ENCODE results near the gene PTS.

PTS gene

DNA sequence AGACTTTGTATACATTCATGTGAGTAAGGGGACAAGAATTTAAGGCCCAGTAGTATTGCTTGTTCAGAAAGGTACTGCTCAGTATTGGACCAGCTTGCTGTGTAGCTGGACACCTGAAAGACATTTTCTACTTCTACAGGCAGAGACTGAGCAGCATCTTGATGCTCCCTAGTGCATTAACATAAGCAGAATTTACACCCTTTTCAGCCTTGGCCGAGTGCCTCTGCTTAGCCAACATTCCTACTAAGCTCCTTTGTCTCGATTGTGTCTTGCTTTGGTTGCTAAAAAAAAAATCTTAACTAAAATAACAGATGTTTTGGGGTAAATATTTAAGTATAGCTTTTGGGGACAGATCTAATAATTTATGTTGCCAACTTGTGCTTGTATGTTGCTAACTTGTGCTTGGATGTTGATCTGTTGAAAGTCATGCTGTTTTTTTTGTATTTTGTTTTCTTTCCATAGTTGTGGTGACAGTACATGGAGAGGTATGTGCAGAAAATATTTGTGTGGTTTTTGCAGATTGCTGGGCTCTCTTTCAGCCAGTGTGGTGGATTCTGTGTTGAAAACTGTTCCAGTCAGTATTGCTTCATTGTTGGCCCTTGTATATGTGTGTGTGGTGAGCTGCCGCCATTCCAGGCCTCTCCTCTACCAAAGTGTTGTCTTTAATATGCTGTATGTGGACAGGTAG lies 3.7 kb downstream of the PTS start:
- Histone ChIP-seq H3K9me3 (no peaks in the 10 kb centered on the region), H3K4me1 (peaks cover 2% of the 10 kb centered on the region; the same call in 1 of the 2 replicates), H3K4me3 (ENCODE audit: low read depth, low read length) (no peak overlapping the region), H3K27me3 (no peaks in the 10 kb centered on the region), H3K36me3 (peaks cover 28% of the 10 kb centered on the region)
- TF ChIP-seq CTCF (IDR thresholded peaks at IDR 0.05; ENCODE audit: low read depth, low read length) = no peak
- no peak for DNase-seq

DNA sequence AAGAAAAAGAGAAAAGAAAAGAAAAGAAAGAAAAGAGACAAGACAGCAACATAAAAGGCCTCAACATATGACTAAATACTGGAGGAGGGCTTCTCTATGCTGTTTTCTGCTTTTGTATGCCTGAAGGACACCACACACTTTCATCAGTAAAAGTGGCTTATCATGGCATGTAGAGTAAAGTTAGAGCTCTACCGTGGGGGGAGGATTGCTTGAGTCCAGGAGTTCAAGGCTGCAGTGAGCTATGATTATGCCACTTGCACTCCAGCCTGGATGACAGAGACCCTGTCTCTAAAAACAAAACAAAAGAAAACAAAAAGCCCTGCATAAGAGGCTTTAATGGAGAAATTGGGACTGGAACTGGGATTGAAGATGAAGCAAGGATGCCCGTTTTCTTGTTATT lies 5.7 kb downstream of the PTS start:
- DNase-seq = no peak
- no peaks in the 10 kb centered on the region for H3K9me3 ChIP-seq
- H3K36me3 ChIP-seq = peaks cover 47% of the 10 kb centered on the region
- no peak for TF ChIP-seq CTCF (IDR thresholded peaks at IDR 0.05; ENCODE audit: low read depth, low read length)
- H3K4me1 ChIP-seq = peaks cover 2% of the 10 kb centered on the region; the same call in 1 of the 2 replicates
- no peak overlapping the region for H3K4me3 ChIP-seq (ENCODE audit: low read depth, low read length)
- no peaks in the 10 kb centered on the region for H3K27me3 ChIP-seq

DNA sequence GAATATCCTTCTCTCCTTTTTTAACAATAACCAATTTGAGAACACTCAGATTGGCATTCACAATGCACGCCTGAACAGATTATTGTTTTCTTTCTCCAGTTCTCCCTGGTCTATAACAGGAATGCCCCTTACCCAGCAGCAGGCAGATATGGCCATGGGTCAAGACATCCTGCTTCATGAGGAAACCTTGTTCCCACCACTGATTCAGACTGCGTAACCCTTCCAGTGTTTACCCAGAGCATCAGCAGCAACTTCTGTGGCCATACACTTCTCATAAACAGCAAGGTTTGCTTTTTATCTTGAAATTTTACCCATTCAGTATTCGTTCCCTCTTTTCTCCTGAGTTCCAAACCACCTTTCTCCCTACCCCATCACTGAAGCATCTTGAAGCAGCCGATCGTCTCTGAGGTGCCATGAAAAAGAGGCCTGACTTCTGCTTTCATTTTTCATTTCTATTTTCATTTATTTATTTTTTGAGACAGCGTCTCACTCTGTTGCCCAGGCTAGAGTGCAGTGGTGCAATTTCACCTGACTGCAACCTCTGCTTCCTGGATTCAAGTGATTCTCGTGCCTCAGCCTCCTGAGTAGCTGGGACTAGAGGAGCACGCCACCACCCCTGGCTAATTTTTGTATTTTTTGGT lies 9.6 kb downstream of the PTS start:
- TF ChIP-seq CTCF (IDR thresholded peaks at IDR 0.05; ENCODE audit: low read depth, low read length) = no peak
- Histone ChIP-seq H3K4me1 (no peaks in the 10 kb centered on the region), H3K9me3 (no peaks in the 10 kb centered on the region), H3K36me3 (peaks cover 35% of the 10 kb centered on the region), H3K4me3 (ENCODE audit: low read depth, low read length) (no peak overlapping the region), H3K27me3 (no peaks in the 10 kb centered on the region)
- DNase-seq = no peak

DNA sequence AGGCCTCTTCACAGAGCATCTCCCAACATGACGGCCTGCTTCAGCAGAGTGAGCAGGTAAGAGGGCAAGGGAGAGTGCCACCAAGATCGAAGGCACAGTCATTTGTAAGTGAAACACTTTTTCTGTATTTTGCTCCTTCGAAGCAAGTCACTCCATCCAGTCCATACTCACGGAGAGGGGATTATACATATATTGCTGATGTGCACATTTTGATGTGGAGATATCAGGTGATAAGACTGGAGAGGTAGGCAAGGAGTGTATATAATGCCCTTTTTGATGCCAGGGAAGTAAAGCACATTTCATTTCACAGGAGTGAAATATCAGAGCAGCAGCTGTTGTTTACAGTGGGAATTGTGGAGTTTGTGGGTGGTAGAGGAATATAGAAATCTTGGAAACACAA lies 11.2 kb downstream of the PTS start:
- peaks cover 35% of the 10 kb centered on the region for H3K36me3 ChIP-seq
- H3K4me3 ChIP-seq (ENCODE audit: low read depth, low read length) = no peak overlapping the region
- H3K9me3 ChIP-seq = no peaks in the 10 kb centered on the region
- H3K4me1 ChIP-seq = no peaks in the 10 kb centered on the region
- no peaks in the 10 kb centered on the region for H3K27me3 ChIP-seq
- DNase-seq = no peak
- no peak for TF ChIP-seq CTCF (IDR thresholded peaks at IDR 0.05; ENCODE audit: low read depth, low read length)

GRCh38 chr11:112238041-112238440 lies 11.8 kb downstream of the PTS start:
- no peaks in the 10 kb centered on the region for H3K9me3 ChIP-seq
- DNase-seq = no peak
- TF ChIP-seq CTCF (IDR thresholded peaks at IDR 0.05; ENCODE audit: low read depth, low read length) = no peak
- H3K36me3 ChIP-seq = peaks cover 35% of the 10 kb centered on the region
- H3K27me3 ChIP-seq = no peaks in the 10 kb centered on the region
- H3K4me3 ChIP-seq (ENCODE audit: low read depth, low read length) = no peak overlapping the region
- H3K4me1 ChIP-seq = no peaks in the 10 kb centered on the region

- DNase-seq = no peak
- no peaks in the 10 kb centered on the region for H3K4me1 ChIP-seq
- no peaks in the 10 kb centered on the region for H3K27me3 ChIP-seq
- no peaks in the 10 kb centered on the region for H3K9me3 ChIP-seq
- no peak overlapping the region for H3K4me3 ChIP-seq (ENCODE audit: low read depth, low read length)
- peaks cover 17% of the 10 kb centered on the region for H3K36me3 ChIP-seq
- no peak for TF ChIP-seq CTCF (IDR thresholded peaks at IDR 0.05; ENCODE audit: low read depth, low read length)
Observed at GRCh38 chr11:112241486-112241885, 15.3 kb downstream of the PTS start.

Measured in BE2C (cell line).